HG03521 (cell line): ENCODE data around the gene MOXD1.
A peak's percentile ranks its signal among the peaks of the same experiment; 100 is the strongest.

Experiments
- ATAC-seq: cut with Tn5 transposase; IDR thresholded peaks from one replicate; pipeline ENCODE4 v1.9.1; 2021; ENCODE audit warnings: mild to moderate bottlenecking, moderate library complexity; ENCODE audit not compliant: unreplicated experiment

The MOXD1 gene

DNA sequence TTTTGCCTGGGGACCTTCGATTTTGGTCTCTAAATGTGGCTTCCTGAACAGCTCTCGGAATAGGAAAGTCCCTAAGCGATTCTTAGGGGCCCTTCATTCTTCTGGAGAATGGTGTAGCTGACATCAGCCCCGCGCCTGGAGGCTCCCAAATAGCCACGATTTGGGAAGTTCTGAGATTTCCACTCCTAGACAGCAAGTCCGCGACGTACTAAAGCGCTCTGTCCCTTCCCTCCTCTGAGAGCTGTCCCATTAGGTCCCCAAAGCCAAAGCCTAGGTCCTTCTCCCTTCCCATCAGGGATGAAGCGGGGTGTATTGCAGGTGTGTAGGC lies 756 bp downstream of the MOXD1 start:
- no peak for ATAC-seq

DNA sequence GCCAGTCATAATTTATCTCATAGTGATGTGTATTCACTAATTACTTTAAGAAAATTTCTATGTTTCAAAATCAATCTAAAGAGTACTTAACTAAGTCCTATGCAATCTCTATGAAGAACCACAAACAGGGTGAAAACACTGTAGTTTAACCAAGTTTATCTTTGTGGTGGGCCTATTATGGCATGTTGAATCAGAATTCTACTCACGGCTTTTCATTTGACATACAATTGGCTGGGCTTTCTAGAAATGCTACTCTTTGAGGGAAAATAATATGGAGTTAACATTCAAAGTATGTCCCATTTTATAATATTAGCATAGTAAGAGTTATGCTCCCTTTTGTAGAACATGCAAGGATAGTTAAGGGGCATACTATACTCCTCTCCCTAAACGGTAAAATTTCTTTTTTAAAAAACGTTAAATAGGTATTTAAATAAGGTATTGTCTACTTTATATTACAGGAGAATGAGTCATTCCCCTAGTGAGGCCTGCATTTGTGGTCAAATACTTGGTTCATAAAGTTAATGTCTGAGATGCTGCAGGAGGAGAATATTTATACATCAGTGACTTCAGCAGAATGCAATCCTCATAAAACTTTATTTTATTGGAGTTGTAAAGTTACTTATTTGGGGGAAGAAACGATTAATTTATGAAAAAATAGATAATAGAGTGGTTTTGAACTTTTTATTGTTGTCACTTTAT lies 1.8 kb downstream of the MOXD1 start:
- no peak for ATAC-seq

DNA sequence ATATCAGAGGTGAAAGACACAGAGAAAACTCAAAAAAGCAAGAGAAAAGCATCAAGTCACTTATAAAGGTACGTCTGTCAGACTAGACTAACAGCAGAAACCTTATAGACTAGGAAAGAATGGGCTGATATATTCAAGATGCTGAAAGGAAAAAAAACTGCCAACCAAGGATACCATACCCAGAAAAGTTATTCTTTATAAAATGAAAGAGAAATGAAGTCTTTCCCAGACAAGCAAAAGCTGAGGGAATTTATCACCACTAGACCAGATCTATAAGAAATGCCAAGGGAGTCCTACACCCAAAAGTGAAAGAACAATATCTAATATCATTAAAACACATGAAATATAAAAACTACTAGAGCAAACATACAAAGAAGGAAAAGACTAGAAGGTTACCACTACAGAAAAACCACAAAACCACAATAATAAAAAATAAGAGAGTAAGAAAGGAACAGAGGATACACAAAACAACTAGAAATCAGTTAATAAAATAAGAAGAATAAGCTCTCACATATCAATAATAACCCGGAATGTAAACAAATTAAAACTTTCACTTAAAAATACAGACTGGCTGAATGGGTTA lies 6.2 kb downstream of the MOXD1 start:
- no peak for ATAC-seq

DNA sequence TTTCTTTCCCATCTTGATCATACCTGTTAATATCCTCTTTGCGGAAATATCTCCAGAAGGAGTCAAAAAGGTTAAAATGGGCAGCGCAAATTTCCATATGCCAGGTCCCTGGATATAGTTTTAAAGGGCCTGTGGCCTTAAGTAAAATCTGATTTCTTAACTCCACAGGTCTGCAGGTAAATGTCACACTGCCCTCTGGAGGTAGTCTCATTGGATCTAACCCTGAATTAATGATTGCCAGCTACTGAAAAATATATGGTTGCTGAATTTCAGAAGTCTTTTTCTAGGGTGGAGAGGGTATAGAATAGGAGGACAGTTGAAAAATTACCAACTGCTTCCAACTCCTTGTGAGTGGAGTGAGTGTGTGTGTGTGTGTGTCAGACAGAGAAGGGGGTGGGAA lies 8.5 kb downstream of the MOXD1 start:
- ATAC-seq = no peak

DNA sequence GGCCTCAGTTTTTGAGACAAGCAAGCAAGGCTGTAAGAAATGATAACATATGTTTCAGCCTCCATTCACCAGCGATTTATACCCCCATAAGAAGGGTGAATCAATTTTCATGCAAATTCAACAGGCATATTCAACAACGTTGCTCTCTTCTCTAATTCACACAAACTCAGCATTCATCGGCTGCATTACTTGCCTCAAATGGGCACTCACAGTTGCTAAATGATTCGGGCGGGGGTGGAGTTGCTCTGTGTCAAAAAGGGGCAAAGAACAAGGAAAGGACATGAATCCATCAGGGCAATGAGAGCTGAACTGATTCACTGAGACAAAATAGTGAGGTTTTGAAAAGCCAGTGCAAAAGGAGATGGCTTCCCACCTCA lies 9.0 kb downstream of the MOXD1 start:
- ATAC-seq = no peak

DNA sequence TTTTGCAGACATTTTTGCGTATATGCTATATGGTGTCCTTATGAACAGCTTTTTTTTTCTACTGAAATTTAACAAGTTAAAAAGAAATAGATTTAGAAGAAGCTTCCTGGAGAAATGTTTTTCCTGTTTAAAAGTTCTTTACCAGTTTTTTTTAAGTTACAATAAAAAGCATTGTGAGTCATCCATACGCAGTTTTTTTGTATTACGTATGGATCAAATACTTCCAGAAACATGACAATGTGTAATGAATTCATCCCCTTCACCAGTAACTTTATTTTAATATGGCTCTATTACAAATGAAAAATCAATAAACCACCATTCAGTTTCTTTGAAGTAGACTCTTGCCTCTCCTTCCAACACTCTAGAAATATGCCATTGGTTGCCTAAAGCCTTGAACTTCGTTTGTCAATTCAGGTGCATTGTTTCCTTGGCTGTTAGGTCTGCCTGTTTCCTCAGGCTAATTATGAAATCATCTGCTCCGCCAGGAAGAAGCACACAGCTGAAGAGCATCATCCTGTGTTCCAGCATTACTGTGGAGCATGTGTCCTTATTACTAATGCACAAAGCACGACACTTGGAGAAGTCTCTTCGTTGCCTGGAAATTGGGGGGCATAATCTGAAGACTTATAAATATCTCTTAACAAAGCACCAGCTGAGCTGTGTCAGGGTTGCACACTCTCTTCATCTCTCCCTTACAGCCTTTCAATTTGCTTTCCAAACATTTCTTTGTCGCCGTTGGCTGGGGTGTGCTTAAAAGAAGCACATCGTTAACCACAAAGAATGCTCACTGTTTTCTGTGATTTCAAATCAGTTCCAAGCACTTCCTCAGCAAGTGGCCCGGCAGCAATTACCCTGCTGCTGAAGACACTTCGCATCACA lies 9.6 kb downstream of the MOXD1 start:
- ATAC-seq = no peak

DNA sequence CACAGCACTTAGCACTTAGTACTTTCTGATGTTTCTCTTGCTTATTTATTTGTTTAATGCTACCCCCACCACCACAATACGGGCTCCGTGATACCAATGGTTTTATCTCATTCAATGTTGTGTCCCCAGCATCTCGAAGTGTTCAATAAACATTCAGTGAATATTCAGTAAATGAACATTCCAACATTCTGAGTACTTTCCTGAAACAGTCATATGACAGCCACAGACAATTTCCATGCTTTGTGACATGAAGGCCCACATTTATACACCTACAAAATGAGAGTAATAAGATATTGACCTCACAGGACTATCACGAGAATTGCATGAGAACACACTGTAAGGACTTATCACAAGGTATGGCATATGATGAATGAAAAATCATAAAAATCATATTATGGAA lies 10.8 kb downstream of the MOXD1 start:
- no peak for ATAC-seq

DNA sequence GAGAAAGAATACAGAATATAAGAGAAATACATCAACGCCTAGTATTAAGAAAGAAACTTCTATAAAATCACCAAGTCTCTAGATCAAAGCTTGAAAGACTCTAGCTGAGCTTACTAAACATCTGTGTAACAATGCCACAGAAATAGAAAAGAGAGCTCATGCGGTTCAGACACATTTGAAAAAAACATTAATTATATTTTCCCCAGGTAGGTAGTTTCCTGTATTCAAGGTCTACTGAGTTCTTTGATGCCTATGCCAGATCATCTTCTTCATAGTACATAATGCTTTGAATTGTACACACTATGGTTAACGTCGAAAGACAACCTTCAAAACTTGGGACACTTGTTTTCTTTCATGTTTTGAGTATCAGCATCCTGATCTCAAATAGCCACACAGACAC lies 11.3 kb downstream of the MOXD1 start:
- ATAC-seq = no peak

DNA sequence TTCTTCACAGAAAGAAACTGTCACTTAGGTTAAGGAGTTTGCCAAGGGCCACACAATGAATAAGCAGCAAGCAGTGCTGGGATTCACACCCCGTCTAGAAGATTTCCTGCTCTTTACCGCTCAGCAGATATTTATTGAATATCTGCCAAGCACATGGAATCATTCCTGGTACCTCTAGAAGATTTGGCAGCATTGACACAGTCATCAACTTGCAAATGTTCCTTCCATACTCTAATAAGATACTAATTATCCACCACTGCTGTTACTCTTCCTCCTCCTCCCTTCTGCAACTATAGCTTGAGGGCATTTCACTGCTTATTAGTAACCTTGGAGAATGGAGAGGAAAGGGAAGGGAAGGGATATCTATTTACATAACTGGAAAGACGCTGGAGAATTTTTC lies 13.0 kb downstream of the MOXD1 start:
- ATAC-seq = no peak

DNA sequence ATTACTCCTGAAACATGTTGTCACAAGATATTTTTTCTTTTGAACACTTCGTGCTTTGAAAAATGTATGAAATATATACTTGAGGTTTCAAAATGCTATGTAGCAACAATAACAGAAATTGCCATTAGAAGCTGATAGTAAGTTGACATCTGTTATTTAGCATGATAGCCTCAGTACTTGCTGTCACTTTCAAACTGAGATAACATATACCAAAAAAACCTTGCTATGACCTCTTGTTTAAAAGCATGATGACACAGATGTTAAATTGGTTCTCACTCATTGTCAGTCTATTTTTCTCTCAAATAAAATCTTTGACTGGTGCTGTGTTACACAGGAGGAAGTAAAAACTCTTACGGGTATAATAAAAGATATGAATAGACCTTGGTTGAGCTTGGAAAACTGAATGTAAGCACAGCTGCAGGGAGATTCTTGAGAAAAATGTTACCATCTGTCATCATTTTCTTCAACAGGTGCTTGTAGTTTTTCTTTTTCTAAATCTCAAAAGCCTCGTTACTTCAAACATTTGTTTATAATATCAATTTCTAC lies 18.6 kb downstream of the MOXD1 start:
- no peak for ATAC-seq

DNA sequence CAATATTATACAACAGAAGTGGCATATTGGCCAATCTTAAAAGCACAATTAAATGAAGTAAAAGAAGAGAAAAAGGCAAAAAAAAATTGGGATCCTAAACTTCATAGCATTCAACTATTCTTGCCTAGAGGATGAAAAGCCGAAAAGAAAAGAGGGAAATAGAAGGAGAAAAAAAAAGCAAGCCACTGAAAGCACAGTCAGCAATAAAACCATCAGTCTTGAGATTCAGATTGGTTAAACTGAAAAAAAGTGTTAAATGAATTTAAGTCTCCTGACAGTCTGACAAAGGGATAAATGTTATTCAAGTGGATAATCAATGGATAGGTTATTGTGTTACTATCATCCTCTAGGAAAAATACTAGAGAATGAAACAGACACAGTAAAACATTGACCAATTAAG lies 19.9 kb downstream of the MOXD1 start:
- ATAC-seq = no peak

DNA sequence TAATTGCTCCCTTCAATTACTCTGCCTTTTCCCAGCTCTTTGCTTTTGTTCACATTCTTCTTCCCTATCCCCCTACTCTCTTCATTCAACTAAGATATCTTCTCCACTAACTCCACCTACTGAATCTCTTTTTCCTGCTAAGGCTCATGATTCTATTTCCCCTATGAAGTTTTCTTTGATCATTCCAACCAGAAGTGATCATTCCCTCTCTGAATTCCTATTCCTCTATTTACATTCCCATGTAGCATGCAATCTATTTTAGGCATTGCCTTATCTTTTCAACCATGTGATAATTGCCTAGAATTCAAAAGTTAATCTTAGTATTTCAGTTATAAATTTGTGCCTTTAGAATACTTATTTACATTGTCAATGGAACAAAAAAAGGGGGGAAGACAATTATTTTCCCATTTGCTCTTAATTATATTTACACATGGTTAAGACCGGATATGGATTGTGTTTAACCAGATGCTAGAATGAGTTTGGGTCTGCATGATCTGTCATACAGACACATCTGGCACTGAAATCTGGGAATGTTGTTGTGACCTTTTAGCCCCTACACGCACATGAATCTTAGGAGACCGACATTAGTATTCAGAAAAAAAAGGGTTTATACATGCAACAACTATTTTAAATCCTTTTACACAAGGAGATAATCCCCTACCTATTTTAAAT lies 20.8 kb downstream of the MOXD1 start:
- ATAC-seq = no peak

DNA sequence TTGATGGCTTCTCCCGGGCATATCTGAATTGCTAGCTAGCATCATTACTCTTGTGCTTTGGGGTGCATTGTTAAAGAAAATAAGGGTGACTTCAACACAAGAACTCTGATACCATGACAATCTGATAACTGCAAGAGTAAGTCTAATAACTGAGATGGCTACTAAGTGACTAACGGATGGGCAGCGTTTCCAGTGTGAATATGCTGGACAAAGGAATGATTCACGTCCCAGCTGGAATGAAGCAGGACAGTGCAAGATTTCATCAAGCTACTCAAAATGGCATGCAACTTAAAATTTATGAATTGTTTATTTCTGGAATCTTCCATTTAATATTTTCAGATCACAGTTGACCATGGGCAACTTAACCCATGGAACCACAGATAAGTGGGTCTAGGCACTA lies 31.7 kb downstream of the MOXD1 start:
- ATAC-seq = no peak

DNA sequence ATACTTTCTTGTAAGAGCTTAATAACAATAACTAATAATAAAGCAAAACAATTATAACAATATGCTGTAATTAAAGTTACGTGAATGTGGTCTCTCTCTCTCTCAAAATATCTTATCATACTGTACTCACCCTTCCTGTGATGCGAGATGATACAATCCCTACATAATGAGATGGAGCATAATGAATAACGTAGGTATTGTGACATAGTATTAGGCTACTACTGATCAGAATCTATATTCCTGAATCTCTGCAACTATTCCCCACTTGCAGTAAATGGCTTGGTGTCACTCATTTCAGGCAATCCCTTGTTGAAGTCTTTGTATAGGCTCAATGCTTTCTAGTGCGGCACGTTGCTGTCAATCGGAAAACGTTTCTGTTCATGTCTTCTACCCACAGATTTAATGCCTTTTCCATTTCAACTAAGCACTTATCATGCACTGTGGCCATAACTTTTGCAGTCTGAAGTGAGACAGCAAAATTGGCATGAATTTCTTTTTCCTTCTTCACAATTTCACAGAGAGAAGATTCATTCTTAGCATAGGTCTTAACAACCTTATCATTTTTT lies 32.3 kb downstream of the MOXD1 start:
- ATAC-seq = no peak

DNA sequence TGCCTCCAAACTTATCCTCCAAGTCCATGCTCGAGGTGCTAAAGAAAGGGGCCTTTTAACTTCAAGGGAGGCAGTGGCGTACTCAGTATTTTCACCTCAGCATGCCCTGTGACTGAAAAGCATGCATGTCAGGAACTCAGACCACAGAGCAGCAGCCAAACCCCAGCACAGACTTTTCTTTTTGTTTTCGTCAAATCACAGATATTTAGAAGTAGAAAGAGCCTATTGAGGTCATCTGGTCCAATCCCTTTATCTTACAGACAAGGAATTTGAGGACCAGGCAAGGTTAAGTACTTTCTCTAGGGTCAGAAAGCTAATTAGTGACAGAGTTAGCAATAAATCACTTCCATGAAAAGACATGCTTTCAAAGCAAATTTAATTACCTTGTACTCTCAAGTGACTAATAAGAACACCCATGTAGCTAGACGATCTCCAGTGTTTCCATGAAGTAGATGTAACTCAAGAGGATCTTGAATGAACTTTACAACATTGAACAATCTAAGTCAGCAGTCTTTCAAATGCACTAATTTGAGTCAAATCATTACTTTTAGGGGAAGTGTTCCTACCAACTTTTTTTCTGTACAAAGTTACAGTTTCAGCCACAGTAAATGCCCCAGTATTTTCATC lies 35.9 kb downstream of the MOXD1 start:
- peak; percentile 94 for ATAC-seq

DNA sequence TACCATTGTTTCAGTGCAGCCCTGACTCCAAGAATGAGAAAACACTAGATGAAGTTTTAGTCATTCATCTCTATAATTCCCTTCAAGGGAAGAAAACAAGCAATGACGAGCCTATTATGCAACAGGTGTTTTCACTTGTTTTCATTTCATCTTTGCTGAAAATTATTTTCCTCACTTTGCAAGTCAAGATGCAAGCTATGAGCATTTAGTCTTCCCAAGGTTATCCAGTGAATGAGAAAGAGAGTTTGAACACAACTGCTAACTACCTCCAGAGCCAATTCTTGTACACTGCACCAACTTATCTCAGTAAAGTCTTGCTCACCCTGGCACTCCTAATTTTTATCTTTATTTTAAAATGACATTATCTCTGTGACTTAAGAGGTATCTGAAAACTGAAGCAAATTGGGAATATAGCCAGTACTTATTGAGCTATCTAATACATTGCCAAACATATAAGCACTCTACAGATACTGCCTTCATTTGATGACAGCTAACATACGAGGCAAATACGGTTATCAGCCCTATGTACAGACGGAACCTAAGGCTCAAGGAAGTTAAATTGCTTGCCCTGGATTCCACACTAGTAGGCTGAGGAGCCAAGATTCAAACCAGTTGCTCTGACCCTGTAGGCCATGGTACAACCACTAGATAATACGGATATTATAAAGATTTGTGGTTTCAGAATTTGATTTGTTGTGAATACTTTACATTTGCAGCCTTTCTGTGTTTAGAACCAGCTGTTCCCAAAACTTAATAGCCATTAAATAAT lies 36.8 kb downstream of the MOXD1 start:
- ATAC-seq = no peak

DNA sequence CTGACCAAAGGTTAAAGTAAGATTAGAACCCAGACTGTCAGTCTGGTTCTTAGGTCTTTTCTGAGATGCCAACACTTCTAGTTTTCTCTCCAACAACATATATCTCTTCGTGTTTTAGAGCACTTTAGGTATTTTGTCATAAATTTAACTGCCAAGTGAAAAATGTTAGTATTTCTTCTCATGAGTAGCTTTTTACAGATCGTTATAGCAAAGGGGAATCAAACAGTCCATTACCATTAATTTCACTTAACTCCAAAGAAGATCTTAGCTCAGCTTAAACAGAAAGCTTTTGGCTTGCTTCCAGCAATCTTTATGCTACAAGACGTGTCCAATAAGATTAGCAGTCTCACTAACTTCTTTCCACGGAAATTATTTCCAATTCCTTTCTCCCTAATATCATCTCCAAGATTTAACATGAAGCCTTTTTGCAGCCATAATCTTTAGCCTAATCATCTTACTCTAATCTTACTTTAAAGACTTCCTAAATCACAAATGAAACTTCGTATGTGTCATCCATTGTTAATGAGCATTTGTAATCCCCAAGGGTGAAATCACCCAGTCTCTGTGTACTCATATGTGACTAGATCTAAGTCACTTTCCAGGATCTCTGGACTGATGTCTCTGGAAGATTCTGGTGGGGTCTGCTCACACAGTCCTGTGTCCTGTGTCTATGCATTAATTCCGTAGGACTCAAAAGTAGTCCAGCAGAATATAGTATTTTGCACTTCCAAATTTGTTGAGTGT lies 38.7 kb downstream of the MOXD1 start:
- no peak for ATAC-seq

DNA sequence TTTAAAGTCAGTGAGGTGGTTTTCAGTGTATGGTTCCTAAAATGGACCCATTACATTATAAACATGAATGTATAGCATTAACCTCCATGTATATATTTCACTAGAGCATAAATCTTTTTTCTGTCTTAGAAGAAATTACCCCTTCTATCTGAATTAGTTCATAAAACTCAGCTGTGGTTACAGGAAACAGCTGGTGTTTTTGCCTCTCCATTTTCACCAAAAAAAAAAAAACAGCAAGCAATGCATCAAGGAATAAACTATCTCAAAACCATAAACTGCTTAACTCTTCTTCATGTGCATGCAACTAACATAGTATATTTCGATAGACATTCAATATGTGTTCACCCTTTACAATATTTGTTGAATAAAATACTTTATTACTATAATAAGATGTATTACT lies 40.2 kb downstream of the MOXD1 start:
- no peak for ATAC-seq

DNA sequence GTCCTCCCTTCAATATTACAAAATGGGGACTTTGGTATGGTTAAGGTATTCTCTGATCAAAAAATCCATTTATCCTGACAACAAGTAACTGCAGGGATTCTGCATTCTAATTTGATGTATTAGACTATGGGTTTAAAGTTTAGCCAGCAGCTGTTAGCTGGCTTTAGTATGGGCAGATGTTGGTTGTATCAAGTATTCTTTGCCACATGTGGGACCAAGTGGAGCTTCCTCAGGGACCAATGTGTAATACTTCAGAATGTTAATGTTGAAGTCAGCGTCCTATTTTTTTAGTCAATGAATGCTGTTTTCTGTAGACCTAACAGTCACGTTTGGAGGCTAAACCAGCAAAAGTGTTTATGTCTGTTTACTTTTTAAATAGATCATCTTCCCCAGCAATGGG lies 41.4 kb downstream of the MOXD1 start:
- ATAC-seq = no peak
